ENCODE measurements around the gene WDR6. TPM values are rescaled to one million over a fixed set of nuclear protein-coding genes. Genes with fewer than 3 reads are reported as not detected.

Gene WDR6
- total and polyA plus RNA-seq, 12 donors: 70.4 to 126 (median 77.9) TPM

- ATAC-seq: no peak
- peak overlapping the region; percentile 49 to 97 (median 67) for H3K4me3 ChIP-seq
- WGBS, 2 donors: 86 to 88% methylated on average over 4 of the region's 4 CpGs
- intact Hi-C loops (cut with DNase I): loop anchor here in 1 of 10 donors (10.0 kb wide), 1 partner anchor 397 kb away; the partner anchor contains the start of genes AMT and NICN1
- peaks cover 6 to 55% (median 21%) of the 10 kb centered on the region in 9 donors for H3K4me1 ChIP-seq
- no peaks in the 10 kb centered on the region for H3K27me3 ChIP-seq
- no peaks in the 10 kb centered on the region for H3K9me3 ChIP-seq
- peak overlapping the region in 9 of 10 donors; percentile 87 to 98 (median 92) for H3K27ac ChIP-seq
- DNase-seq: no peak
- TF ChIP-seq CTCF (IDR thresholded peaks at IDR 0.05): no peak
- H3K36me3 ChIP-seq: peaks cover 0 to 83% (median 57%) of the 10 kb centered on the region in 9 donors
Observed at GRCh38 chr3:49028298-49028672, 21.1 kb downstream of the WDR6 start.

DNA sequence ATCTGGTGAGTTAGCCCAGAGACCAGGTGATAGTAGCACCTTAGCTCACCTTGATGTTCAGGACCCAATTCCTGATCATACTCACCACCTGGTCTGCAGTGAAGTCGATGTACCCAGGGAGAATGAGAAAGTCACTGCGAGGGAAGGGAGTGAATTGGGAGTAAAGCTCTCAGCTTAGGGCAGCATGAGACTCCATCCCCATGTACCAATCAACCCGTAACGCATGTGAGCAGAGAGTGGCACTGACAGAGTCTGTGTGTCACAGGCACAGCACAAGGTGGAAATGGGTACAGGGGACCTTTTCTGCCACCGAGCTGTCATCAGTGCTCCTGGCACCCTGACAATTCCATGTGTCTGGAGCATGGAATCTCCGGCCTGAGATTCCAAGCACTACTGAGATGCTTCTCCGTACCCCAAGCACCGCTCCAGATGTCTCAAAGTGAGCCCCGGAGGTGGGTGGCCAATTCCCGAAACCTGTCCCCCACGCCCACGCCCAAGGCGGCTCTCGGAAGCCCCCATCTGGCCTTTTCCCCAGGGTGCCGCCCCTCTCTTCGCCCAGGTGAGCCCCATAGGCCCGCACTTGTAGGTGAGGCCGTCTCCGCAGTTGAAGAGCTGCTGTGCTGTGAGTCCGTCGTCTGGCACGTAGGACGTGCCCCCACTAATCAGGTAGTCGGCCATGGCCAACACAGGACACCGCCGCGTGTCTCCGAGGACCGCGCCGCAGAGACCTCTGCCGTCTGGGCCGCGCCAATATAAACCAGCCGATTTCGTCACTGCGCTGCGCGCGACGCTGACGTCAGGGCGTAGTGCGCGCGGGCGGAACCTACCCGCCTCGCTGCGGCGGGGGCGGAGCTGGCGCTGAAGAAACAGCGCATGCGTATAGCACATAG is 21.7 kb downstream of the WDR6 start, which contains the start of gene IMPDH2:
IMPDH2 (minus strand) TSS at position 726 of the 890 bp plus-strand sequence; CDS start at position 678, 48 bp downstream.
- no peaks in the 10 kb centered on the region for H3K27me3 ChIP-seq
- peak within 1 kb of the TSS; percentile 49 to 97 (median 67) for H3K4me3 ChIP-seq
- peak; percentile 93 to 98 (median 97) for ATAC-seq
- H3K9me3 ChIP-seq: no peaks in the 10 kb centered on the region
- WGBS, 2 donors: 2 to 3% methylated on average over 55 of the region's 55 CpGs
- H3K27ac ChIP-seq: peak within 1 kb of the TSS; percentile 57 to 98 (median 92)
- H3K36me3 ChIP-seq: peaks cover 0 to 83% (median 55%) of the 10 kb centered on the region in 9 donors
- H3K4me1 ChIP-seq: peaks cover 6 to 49% (median 19%) of the 10 kb centered on the region in 9 donors
- TF ChIP-seq CTCF (IDR thresholded peaks at IDR 0.05): peak in 5 of 9 donors; percentile 13 to 51 (median 35)
- intact Hi-C loops (cut with DNase I): loop anchor here in 1 of 10 donors (1.0 to 10.0 kb wide), 2 partner anchors 38 to 396 kb away; partner anchors contain the start of genes AMT and NICN1
- DNase-seq: peak; percentile 93 to 95

DNA sequence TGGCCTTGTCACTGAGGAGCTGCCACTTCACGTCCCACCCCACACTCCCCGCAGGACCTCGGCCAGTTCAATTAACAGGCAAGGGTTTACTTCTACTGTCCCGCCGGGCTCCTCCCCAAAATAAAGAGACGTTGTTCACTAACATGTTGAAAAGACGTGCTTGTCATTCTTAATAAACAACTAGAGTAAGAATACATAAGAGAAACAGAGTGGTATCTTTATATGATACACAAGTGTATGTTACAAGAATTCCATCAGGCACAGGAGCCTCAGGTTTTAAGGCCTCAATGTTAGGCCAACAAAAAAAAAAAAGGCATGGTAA is 22.3 kb downstream of the WDR6 start:
- WGBS, 2 donors: 1 to 2% methylated on average over 7 of the region's 7 CpGs
- Histone ChIP-seq H3K4me3 (peak overlapping the region in 8 of 10 donors; percentile 49 to 97 (median 67)), H3K9me3 (no peaks in the 10 kb centered on the region), H3K36me3 (peaks cover 0 to 83% (median 49%) of the 10 kb centered on the region in 9 donors), H3K27me3 (no peaks in the 10 kb centered on the region), H3K4me1 (peaks cover 6 to 43% (median 19%) of the 10 kb centered on the region in 9 donors), H3K27ac (peak overlapping the region; percentile 57 to 98 (median 92))
- intact Hi-C loops (cut with DNase I): loop anchor here in 1 of 10 donors (1.0 to 10.0 kb wide), 2 partner anchors 38 to 395 kb away; partner anchors contain the start of genes AMT and NICN1
- DNase-seq (no peak), ATAC-seq (no peak)
- no peak for TF ChIP-seq CTCF (IDR thresholded peaks at IDR 0.05)

DNA sequence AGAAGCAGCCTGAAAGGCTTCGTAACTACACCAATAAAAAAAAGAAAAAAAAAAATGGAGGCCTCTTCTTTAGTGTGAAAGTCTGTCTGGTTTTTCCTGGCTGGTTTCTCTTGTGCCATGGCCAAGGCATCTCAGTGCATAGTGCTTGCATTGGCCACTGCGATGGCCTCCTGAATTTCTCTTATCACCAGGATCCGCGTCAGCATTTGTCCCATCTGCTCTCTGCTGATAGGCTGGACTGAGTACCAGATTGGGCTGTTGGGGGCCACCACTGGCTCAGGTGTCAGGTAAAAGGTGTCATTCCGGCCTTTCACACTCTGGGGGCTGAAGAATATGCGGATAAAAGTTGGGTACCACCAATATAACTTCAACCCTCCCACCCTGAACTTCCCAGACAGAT is 23.1 kb downstream of the WDR6 start:
- Histone ChIP-seq H3K9me3 (no peaks in the 10 kb centered on the region), H3K4me1 (peaks cover 6 to 36% (median 16%) of the 10 kb centered on the region in 9 donors), H3K4me3 (no peak overlapping the region), H3K27me3 (no peaks in the 10 kb centered on the region), H3K27ac (peak overlapping the region in 4 of 10 donors; percentile 87 to 94 (median 91)), H3K36me3 (peaks cover 0 to 83% (median 41%) of the 10 kb centered on the region in 9 donors)
- intact Hi-C loops (cut with DNase I): no loop called here
- ATAC-seq (no peak), DNase-seq (no peak)
- no peak for TF ChIP-seq CTCF (IDR thresholded peaks at IDR 0.05)
- WGBS, 2 donors: 85 to 90% methylated on average over 6 of the region's 6 CpGs

Data from heart right ventricle (tissue), 16 donors.